CD14-positive monocyte (primary cell): Measurements from ENCODE around the gene CNTNAP2. TPM values are rescaled to one million over a fixed set of nuclear protein-coding genes. Genes with fewer than 3 reads are reported as not detected.

Source experiments
- DNase-seq, 3 donors: peaks; one replicate each; pipeline ENCODE4 v3.0.0-alpha.2; 2011 to 2022
- H2AFZ ChIP-seq: 2 replicates; pipeline ENCODE4 v1.6.0; 2012; ENCODE audit warnings: mild to moderate bottlenecking, low read depth, low read length, inconsistent platforms; ENCODE audit not compliant: insufficient read depth, poor library complexity, severe bottlenecking
- H3K27ac ChIP-seq, 2 donors: 1 replicate in 1 of 2; 2 replicates in 1 of 2; pipeline ENCODE4 v1.5.1; 2012 to 2013; ENCODE audit warnings: low read length in 2 of 2, control low read depth in 1 of 2, inconsistent platforms in 1 of 2, low read depth in 1 of 2, mild to moderate bottlenecking in 1 of 2
- H3K27me3 ChIP-seq, 2 donors: one replicate each; pipeline versions ENCODE4 v1.6.0 to v1.6.1; 2011 to 2013; ENCODE audit warnings: low read length in 2 of 2; ENCODE audit not compliant: control insufficient read depth in 2 of 2, insufficient read depth in 2 of 2
- H3K36me3 ChIP-seq, 2 donors: replicated peaks in 1 of 2; 1 replicate in 1 of 2; 2 replicates in 1 of 2; pipeline versions ENCODE4 v1.5.1 to v1.6.1; 2012 to 2013; ENCODE audit warnings: low read length in 2 of 2, control low read depth in 1 of 2, inconsistent platforms in 1 of 2, mild to moderate bottlenecking in 1 of 2; ENCODE audit not compliant: insufficient read depth in 2 of 2, control insufficient read depth in 1 of 2
- H3K4me1 ChIP-seq, 2 donors: 1 replicate in 1 of 2; 2 replicates in 1 of 2; pipeline versions ENCODE4 v1.5.1 to v1.6.1; 2012 to 2013; ENCODE audit warnings: low read length in 2 of 2, control low read depth in 1 of 2, inconsistent platforms in 1 of 2, mild to moderate bottlenecking in 1 of 2, moderate library complexity in 1 of 2; ENCODE audit not compliant: insufficient read depth in 2 of 2, control insufficient read depth in 1 of 2
- H3K4me2 ChIP-seq: replicated peaks from 2 replicates; pipeline ENCODE3; 2012; ENCODE audit warnings: low read length, moderate library complexity, mild to moderate bottlenecking; ENCODE audit not compliant: poor library complexity, severe bottlenecking; ENCODE audit errors: extremely low read depth
- H3K4me3 ChIP-seq, 3 experiments: fragments of 200-600 bp in 1 of 3; sonication (generic) in 1 of 3; replicated peaks in 1 of 3; 1 replicate in 2 of 3; 2 replicates in 1 of 3; pipeline ENCODE4 v1.5.1; 2011 to 2013; ENCODE audit warnings: low read length in 3 of 3, mild to moderate bottlenecking in 3 of 3, control low read depth in 2 of 3, low read depth in 2 of 3, inconsistent platforms in 1 of 3, moderate library complexity in 1 of 3
- H3K79me2 ChIP-seq: 2 replicates; pipeline ENCODE4 v1.6.0; 2012; ENCODE audit warnings: mild to moderate bottlenecking, control low read depth, inconsistent platforms, low read length, moderate library complexity; ENCODE audit not compliant: insufficient read depth
- H3K9ac ChIP-seq: 2 replicates; pipeline ENCODE4 v1.6.0; 2017; ENCODE audit warnings: low read length, mild to moderate bottlenecking; ENCODE audit not compliant: insufficient read depth, poor library complexity, severe bottlenecking
- H3K9me3 ChIP-seq, 2 donors: replicated peaks in 1 of 2; 1 replicate in 1 of 2; 2 replicates in 1 of 2; pipeline versions ENCODE4 v1.5.1 to v1.6.1; 2012 to 2013; ENCODE audit warnings: low read length in 2 of 2, control low read depth in 1 of 2; ENCODE audit not compliant: control insufficient read depth in 1 of 2, insufficient read depth in 1 of 2
- H4K20me1 ChIP-seq: 2 replicates; pipeline ENCODE4 v1.6.0; 2012; ENCODE audit warnings: mild to moderate bottlenecking, low read length, control low read depth, moderate library complexity; ENCODE audit not compliant: insufficient read depth
- H3K27ac Mint-ChIP-seq, 7 donors: one replicate each; pipeline ENCODE4 v1.8.0; 2020; ENCODE audit warnings: mild to moderate bottlenecking in 7 of 7, mixed read lengths in 7 of 7, moderate library complexity in 6 of 7, inconsistent platforms in 2 of 7
- H3K27me3 Mint-ChIP-seq, 3 donors: one replicate each; pipeline ENCODE4 v1.8.0; 2021 to 2022; ENCODE audit warnings: low read depth in 3 of 3, mild to moderate bottlenecking in 3 of 3, mixed read lengths in 3 of 3, moderate library complexity in 3 of 3, inconsistent platforms in 1 of 3
- H3K36me3 Mint-ChIP-seq, 2 donors: one replicate each; pipeline ENCODE4 v1.8.0; 2020; ENCODE audit warnings: mixed read lengths in 2 of 2, inconsistent platforms in 1 of 2, mild to moderate bottlenecking in 1 of 2
- H3K4me1 Mint-ChIP-seq: one replicate; pipeline ENCODE4 v1.8.0; 2020; ENCODE audit warnings: mild to moderate bottlenecking, mixed read lengths
- H3K4me3 Mint-ChIP-seq, 2 donors: one replicate each; pipeline ENCODE4 v1.8.0; 2020; ENCODE audit warnings: mild to moderate bottlenecking in 2 of 2, mixed read lengths in 2 of 2, moderate library complexity in 1 of 2
- H3K9me3 Mint-ChIP-seq, 7 donors: one replicate each; pipeline ENCODE4 v1.8.0; 2020 to 2022; ENCODE audit warnings: mixed read lengths in 7 of 7, mild to moderate bottlenecking in 6 of 7, moderate library complexity in 6 of 7, inconsistent platforms in 2 of 7
- CTCF ChIP-seq: fragments of 200-600 bp; IDR thresholded peaks from one replicate; pipeline ENCODE4 v1.8.0; 2022; ENCODE audit warnings: antibody characterized with exemption, mild to moderate bottlenecking
- WGBS: methylation state at CpG from one replicate; pipeline ENCODE4 v1.1.5; 2013; ENCODE audit warnings: missing lambda C conversion rate; ENCODE audit not compliant: insufficient coverage; 5-methylcytosine and 5-hydroxymethylcytosine counted together
- intact Hi-C, 2 donors: fragments of 100-400 bp; cut with micrococcal nuclease; formaldehyde crosslinking; loops; one replicate each; pipeline versions ENCODE4 v1.15.0 to v1.15.1; 2023
- polyA plus RNA-seq, 3 donors: library from polyadenylated mRNA; depleted of rRNA in 1 of 3; unstranded in 2 of 3; stranded (reverse) in 1 of 3; fragments of 300-500 nt in 2 of 3; fragments of >200 nt in 1 of 3; fragmentation: Illumina TruSeq in 2 of 3; gene quantifications; 1 replicate in 2 of 3; 2 replicates in 1 of 3; pipeline ENCODE4 v1.2.3, GENCODE V29; 2012 to 2021

Gene CNTNAP2
- polyA plus RNA-seq, 3 donors, result 0.01 TPM; not detected in 2

- no peaks in the 10 kb centered on the region for H3K36me3 ChIP-seq
- no peaks in the 10 kb centered on the region for H3K27me3 ChIP-seq
- no peaks in the 10 kb centered on the region for H3K9me3 ChIP-seq
- no peaks in the 10 kb centered on the region for H3K79me2 ChIP-seq
- no peak overlapping the region for H3K27ac ChIP-seq
- no peak for TF ChIP-seq CTCF
- no peak overlapping the region for H2AFZ ChIP-seq
- H3K4me1 ChIP-seq, result no peaks in the 10 kb centered on the region
- H3K36me3 Mint-ChIP-seq, result no peaks in the 10 kb centered on the region
- no peak overlapping the region for H3K9ac ChIP-seq
- H4K20me1 ChIP-seq, result no peaks in the 10 kb centered on the region
- H3K4me3 ChIP-seq, result no peak overlapping the region
- no peaks in the 10 kb centered on the region for H3K27me3 Mint-ChIP-seq
- H3K27ac Mint-ChIP-seq, result no peak overlapping the region
- no peak for DNase-seq
- no peak overlapping the region for H3K4me3 Mint-ChIP-seq
- peaks cover 0 to 6% (median 2%) of the 10 kb centered on the region in 7 donors for H3K9me3 Mint-ChIP-seq
- H3K4me1 Mint-ChIP-seq, result no peaks in the 10 kb centered on the region
- no peak overlapping the region for H3K4me2 ChIP-seq
- intact Hi-C loops, result no loop called here
- WGBS, result no CpG with 5 or more reads among the region's 1 CpG
These were observed 566.8 kb downstream of the CNTNAP2 start for GRCh38 chr7:146683439-146683838.

- intact Hi-C loops, result no loop called here
- H3K79me2 ChIP-seq, result no peaks in the 10 kb centered on the region
- no CpG with 5 or more reads among the region's 3 CpGs for WGBS
These were observed 574.4 kb downstream of the CNTNAP2 start for GRCh38 chr7:146690987-146691386.

More at GRCh38 chr7:146690987-146691386, 574.4 kb downstream of the CNTNAP2 start:
- H2AFZ ChIP-seq, result no peak overlapping the region
- no peak overlapping the region for H3K9ac ChIP-seq
- Mint-ChIP-seq H3K27ac (no peak overlapping the region), H3K36me3 (no peaks in the 10 kb centered on the region), H3K4me3 (no peak overlapping the region), H3K9me3 (peaks cover 0 to 3% (median 0%) of the 10 kb centered on the region in 7 donors), H3K4me1 (peaks cover 5% of the 10 kb centered on the region), H3K27me3 (no peaks in the 10 kb centered on the region)
- no peaks in the 10 kb centered on the region for H3K9me3 ChIP-seq
- H3K27me3 ChIP-seq, result no peaks in the 10 kb centered on the region
- H3K36me3 ChIP-seq, result no peaks in the 10 kb centered on the region
- H4K20me1 ChIP-seq, result no peaks in the 10 kb centered on the region
- H3K4me1 ChIP-seq, result no peaks in the 10 kb centered on the region
- TF ChIP-seq CTCF, result no peak
- no peak overlapping the region for H3K4me3 ChIP-seq
- H3K27ac ChIP-seq, result no peak overlapping the region
- DNase-seq, result no peak
- no peak overlapping the region for H3K4me2 ChIP-seq
